LHCN-M2 (cell line): Measurements from ENCODE around the gene TMEM154. TPM values are rescaled to one million over a fixed set of nuclear protein-coding genes. Genes with fewer than 3 reads are reported as not detected.
A peak's percentile ranks its signal among the peaks of the same experiment; 100 is the strongest.

Experiments used
- DNase-seq: peaks from one replicate; pipeline ENCODE4 v3.0.0-alpha.2; 2012; ENCODE audit warnings: low read depth
- total RNA-seq: library from RNA; depleted of rRNA; stranded (reverse); fragments of >200 nt; gene quantifications from 2 replicates; pipeline ENCODE4 v1.2.3, GENCODE V29; 2014

Gene TMEM154
- total RNA-seq, 1 experiment from 2014 or later = 0.52 TPM

DNA sequence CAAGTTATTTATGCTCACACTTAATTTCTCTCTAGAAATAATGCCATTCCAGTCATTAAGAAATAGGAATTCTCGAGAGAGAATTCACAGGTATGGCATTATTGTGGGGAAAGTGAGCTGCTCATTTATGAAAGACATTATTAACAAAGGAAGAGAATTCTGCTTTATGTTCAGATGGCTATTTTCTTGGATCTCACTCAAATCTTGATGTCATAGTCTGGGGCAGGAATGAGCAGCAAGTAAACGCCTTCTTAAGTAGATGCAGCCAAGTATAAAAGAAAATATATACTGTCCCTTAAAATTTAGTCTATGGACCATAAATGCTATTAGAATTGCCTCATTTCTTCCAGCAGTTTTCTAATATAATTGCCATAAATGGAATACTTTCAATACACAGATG lies 85.7 kb downstream of the TMEM154 start:
- DNase-seq = no peak

- no peak for DNase-seq
Observed at GRCh38 chr4:152591876-152592275, 87.9 kb downstream of the TMEM154 start.

DNA sequence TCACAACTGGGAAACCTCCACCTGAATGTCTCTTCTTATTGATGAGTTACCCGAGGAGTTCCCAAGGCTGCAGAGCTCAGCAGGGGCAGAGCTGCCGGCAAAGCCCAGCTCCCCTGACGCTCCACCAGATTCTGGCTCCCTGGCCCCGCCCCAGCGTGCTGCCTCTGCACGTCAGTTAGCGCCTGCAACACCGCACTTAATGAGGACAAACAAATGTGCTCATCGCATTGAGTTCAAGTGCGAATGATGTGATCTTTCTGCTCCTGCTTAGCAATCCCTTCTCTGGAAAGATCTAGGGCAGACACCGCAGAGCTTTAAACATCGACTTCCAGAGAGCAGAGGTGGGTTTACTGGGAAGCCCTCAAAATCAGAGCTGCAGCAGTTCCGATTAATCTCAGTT lies 88.4 kb downstream of the TMEM154 start:
- peak; percentile 12 for DNase-seq

DNA sequence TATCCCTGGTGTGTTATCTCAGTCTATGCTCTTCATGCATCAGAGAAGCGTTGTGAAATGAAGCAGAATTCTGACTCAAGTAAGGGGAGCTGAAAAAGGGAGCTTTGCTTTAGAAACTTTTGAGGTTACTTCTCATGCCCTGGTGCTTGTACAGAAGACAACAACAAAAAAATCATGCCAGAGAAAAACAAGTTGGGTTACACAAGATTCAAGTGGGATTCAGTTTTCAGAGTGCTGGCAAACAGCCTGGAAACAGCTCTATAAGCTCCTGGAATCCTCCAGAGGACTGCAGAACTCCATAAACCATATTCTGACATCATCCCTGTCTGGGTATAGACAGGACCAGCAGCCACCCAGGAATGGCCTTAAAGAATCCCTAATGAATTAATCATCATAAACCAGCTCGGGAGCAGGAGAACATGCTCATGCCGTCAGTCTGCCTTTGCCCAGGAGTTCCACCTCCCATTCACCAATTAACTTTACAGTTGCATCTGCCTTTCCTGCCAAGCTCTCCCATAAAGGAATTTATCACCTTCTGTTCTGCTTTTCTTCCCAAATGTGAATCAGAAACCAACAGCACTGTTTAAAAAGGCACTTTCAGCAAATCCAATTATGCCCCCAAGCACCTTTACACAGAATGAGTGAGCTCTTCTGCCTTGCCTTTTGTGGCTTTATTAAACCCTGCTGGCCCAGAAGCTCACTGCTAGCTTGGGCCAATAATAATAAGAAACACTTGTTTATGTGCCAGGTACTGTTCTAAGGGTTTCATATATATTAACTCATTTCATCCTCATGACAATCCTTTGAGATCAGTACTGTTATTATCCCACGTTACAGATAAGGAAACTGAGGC lies 89.4 kb downstream of the TMEM154 start:
- DNase-seq = peak; percentile 86

DNA sequence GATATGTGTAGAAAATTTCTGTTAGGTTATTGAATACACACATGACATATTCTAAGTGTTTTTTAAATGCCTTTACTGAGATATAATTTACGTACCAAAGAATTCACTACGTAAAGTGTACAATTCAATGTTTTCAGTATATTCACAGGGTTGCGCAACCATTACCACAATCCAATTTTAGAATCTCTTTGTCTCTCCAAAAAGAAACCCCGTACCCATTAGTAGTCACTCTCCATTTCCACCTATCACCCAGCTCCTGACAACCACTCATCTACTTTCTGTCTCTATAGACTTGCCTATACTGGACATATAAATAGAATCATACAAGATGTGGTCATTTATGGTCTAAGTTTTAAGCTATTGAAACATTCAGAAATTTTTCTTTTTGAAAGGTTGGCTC lies 90.9 kb downstream of the TMEM154 start:
- DNase-seq = no peak

- DNase-seq = no peak
Observed at GRCh38 chr4:152587127-152587526, 92.7 kb downstream of the TMEM154 start.

- DNase-seq = no peak
Observed at GRCh38 chr4:152586668-152587067, 93.1 kb downstream of the TMEM154 start.

- DNase-seq = no peak
Observed at GRCh38 chr4:152585023-152585441, 94.8 kb downstream of the TMEM154 start.

DNA sequence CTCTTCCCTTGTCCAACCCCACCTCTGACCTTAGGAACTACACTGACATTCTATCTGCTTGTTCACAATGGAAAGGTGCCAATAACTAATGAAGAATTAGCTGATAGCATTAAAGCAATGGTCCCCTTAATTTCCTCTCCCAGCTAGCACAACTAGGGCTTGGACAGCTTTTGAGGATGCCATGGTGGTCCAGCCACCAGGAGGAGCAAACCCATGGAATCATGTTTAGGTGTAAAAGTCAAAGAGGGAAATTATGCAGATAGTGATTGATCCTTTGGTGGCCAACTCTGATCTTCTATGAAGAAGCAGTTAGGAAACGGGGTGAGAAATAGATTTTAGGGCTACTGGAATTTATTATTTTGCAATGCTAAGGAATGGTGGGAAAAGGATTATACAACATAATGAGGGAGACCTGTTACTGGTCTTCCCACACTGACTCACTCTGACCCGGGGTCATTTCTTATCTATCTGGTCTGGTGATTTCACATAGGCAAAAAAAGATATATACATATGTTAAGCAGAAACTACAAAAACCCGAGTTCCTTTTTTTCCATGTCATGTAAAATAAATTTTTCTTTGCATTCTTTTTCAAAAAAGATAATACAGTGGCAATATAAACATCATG lies 98.1 kb downstream of the TMEM154 start:
- no peak for DNase-seq

GRCh38 chr4:152579916-152580315 lies 99.9 kb downstream of the TMEM154 start:
- no peak for DNase-seq

DNA sequence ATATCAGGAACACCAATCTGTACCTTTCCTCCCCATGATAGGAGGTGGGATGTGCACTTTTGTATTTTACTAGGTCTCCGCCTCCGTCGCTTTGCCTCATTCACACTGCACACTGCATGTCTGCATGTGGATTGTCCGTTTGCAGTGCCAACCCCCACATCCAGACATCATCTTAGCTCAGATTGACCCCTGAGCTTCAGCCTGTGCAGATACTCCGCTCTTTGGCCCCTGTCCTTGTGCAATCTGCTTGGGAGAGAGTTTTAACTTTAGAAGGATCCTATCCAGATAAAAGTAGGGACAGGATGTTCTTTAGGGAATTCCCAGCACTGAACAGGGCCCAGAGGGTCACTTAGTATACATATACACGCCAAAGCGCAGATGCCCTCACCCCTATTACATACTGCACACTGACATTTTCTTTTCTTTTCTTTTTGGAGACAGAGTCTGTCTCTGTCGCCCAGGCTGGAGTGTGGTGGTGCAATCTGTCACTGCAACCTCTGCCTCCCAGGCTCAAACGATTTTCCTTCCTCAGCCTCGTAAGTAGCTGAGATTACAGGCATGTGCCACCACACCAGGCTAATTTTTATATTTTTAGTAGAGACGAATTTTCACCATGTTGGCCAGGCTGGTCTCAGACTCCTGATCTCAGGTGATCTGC lies 100.6 kb downstream of the TMEM154 start:
- no peak for DNase-seq

DNA sequence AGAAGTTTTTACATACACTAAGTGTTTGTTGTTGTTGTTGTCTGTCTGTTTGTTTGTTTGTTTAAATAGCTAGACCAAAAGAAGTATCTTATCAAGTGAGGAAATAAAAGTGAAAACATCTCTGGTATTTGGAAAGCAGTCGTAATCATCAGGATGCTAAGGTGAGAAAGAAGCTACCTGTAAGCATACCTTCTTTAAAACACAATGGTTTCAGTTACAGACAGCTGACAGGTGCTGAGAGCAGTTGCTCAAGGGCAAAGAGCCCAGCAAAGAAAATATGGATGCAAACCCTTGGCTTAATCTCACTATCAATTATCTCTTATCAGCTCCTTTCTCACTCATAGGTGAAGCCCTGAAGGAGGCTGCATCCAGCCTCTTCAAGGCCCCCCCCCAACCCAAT lies 101.1 kb downstream of the TMEM154 start:
- no peak for DNase-seq

GRCh38 chr4:152577708-152578396 lies 101.9 kb downstream of the TMEM154 start:
- no peak for DNase-seq

DNA sequence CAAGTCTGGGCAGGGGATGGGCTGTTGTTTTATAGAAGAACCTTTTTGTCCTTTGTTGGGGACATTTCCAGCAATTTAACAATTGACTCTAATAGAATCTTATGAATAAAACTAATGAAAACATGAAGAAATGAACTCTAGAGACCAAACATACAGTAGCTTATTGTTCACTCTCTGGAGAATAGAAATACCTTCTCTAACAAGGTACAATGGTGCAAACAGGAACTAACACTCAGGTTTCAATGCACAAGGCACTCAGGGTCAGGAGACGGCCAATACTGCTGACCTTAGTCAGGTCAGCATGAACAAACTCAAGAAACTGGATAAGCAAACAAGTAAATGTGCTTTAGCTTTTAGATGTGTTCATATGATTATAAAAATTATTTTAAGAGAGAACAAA lies 104.3 kb downstream of the TMEM154 start:
- DNase-seq = no peak

DNA sequence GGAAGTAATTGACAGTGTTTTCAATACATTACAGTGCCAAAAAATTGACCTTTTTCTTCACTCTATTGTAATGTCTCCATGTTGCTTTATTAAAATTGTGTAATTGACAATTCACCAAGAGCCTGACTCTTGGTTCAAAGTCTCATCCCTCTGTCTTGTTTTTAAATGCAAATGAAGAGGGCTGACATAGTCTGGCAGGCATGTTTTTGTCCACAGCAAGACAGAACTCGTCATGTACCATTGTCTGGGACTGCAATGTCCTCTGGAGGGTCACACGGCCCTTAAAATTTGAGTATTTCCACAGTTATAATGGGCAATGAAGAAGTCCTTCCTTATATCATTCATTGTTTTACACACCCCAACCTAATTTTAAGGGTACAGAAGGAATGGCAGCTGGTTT lies 105.9 kb downstream of the TMEM154 start:
- no peak for DNase-seq

DNA sequence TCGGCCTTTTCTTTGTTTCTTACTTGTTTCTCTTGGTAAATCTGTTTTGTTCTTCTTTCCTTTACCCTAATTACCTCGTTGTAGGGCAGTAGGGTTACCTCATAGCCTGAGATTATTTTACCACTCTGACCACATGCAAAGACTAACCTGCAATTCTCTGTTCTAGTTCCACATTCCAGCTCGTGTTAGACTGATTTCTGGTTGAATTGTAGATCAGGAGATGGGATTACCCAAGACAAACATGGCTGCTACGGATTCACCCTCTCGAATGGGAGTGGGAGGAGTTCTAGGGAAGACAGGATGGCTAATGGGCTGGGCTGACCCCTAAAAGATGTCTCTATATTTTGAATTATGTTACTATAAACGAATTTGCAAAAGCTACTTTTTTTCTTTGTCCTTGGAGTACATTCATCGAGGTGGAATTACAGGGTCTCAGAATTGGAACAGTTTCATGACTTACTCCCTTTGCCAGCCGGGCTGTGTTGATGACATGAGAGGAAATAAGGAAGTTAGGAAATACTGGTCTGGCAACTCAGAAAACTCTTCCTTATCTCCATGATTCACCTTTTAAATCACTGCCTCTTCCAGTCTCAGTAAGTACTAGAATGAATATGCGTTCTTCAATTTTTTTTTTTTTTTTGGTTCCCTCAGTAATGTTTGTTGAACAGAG lies 107.2 kb downstream of the TMEM154 start:
- DNase-seq = no peak

DNA sequence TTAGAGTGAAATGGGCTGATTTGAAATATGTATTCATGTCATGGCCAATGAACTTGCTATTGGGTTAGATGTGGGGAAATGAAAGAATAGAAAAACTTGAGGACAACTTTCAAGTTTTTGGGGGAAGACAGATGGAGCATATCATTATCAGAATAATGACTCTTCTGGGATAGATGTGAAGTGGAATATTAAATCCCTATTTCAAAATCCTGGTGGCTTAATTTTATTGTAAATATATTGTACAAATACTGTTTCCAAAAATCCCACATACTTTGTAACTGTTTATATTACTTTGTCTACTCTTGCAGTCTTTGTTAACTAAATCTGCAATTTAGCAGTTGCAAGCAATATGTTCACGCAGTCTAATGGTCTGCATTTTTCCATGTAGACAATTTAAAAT lies 108.0 kb downstream of the TMEM154 start:
- DNase-seq = no peak

DNA sequence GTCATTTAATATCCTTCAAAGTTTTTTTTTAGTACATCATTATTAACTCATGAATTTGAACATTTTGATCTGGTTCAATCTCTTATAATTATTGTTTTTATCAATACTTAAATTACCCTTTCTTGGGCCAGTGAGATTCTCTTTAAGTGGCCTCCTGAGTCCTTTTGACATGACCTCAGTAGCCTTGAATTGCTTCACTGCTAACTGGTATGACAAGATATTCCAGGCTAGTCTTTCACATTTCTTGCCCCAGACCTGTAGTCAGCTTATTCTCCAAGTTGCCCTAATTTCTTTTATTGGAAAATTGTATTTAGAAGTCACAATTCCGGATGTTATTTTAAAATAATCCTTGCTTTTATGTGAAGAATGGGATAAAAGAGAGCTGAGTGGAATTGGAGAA lies 108.5 kb downstream of the TMEM154 start:
- no peak for DNase-seq
